Measurements from ENCODE around the gene FBXW4. TPM values are rescaled to one million over a fixed set of nuclear protein-coding genes. Genes with fewer than 3 reads are reported as not detected.

FBXW4 gene
- polyA plus RNA-seq, 2 of the 4 experiments (the other 2 are of a cell fraction) = 24.0 to 41.1 TPM

DNA sequence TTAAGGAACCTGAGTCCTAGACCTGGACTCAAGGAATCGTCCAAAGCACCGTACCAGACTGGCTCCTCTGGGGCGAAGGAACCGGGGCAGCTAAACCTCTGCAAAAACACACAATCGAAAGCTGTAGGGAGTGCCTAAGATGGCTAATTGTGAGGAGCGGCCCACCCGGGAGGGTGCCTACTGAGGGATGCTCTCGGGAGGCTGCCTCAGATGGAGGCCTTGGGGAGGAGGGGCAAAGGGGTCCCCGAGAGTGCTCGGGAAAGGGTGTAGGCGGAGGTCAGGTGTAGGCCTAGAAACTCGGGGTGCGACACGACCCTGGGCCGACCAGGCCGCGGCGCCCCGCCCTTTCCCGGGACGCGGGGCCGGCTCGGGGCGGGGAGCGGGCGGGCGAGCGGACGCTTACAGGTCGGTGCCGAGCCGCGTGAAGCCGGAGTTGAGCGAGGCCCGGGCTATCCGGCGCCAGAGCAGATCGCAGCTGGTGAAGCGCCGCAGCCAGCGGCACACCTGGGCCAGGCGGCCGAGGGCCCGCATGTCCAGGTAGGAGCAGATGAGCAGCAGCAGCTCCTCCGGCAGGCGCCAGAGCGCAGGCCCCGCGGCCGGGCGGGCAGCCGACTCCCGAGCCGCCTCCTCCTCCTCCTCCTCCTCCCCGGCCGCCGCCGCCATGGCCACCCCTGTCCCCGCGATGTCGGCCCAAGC is 844 bp downstream of the FBXW4 start (continued):
- TF ChIP-seq, protein P1, sequence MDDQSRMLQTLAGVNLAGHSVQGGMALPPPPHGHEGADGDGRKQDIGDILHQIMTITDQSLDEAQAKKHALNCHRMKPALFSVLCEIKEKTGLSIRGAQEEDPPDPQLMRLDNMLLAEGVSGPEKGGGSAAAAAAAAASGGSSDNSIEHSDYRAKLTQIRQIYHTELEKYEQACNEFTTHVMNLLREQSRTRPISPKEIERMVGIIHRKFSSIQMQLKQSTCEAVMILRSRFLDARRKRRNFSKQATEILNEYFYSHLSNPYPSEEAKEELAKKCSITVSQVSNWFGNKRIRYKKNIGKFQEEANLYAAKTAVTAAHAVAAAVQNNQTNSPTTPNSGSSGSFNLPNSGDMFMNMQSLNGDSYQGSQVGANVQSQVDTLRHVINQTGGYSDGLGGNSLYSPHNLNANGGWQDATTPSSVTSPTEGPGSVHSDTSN (IDR thresholded peaks at IDR 0.05) = 0 out of 2 replicates have a peak, but pooled peaks have one; percentile 58
- TF ChIP-seq, protein P2, sequence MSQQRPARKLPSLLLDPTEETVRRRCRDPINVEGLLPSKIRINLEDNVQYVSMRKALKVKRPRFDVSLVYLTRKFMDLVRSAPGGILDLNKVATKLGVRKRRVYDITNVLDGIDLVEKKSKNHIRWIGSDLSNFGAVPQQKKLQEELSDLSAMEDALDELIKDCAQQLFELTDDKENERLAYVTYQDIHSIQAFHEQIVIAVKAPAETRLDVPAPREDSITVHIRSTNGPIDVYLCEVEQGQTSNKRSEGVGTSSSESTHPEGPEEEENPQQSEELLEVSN (IDR thresholded peaks at IDR 0.05; ENCODE audit: borderline replicate concordance, low read depth) = peak; percentile 60
- TF ChIP-seq MAX (IDR thresholded peaks at IDR 0.05) (peak; percentile 71), CHD4 (IDR thresholded peaks at IDR 0.05; ENCODE audit: borderline replicate concordance) (no peak), HOXB13 (CRISPR knock-in tag; IDR thresholded peaks at IDR 0.05; ENCODE audit: low read depth) (0 out of 2 replicates have a peak, but pooled peaks have one; percentile 27), TFCP2L1 (CRISPR knock-in tag; IDR thresholded peaks at IDR 0.05) (peak; percentile 77; the same call in 1 of the 2 replicates)

DNA sequence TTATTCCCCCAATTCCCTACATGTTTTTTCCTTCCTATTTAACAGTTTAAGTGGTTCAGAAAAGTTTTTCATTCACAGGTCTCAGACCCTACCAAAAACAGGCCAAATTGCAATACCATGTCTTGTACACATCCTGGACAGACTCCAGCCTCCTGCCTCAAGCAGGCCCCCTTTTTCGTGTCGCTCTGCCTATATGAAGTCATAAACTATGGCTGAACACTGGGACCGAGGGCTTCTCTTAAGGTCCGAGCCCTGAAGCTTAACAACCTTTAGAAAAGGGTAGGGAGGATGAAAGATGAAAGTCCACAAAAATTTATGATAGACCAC is 1.4 kb downstream of the FBXW4 start:
- Histone ChIP-seq H3K4me3 (peak overlapping the region; percentile 90), H3K4me2 (peak overlapping the region; percentile 71), H3K9me3 (no peaks in the 10 kb centered on the region), H3K27ac (peak overlapping the region; percentile 95 to 99), H3K4me1 (peaks cover 16% of the 10 kb centered on the region; the same call in 2 of the 3 replicates)
- ChIA-PET POLR2A (interaction anchor here (0.6 to 1.5 kb wide), 2 partner anchors 11 to 36 kb away, joined by 4 to 5 read pairs; no protein-coding TSS in a partner anchor), CTCF (interaction anchor here (0.5 to 1.6 kb wide), 3 partner anchors 13 to 610 kb away, joined by 3 to 5 read pairs (median 3); no protein-coding TSS in a partner anchor)
- TF ChIP-seq HOXA7 (CRISPR knock-in tag; IDR thresholded peaks at IDR 0.05) (no peak), ATOH8 (CRISPR knock-in tag; IDR thresholded peaks at IDR 0.05; ENCODE audit: low read depth) (no peak), MAFK (IDR thresholded peaks at IDR 0.05; ENCODE audit: partially characterized antibody) (no peak), CEBPB (IDR thresholded peaks at IDR 0.05) (no peak), JUN (IDR thresholded peaks at IDR 0.05) (no peak), SMC3 (IDR thresholded peaks at IDR 0.05) (no peak), POLR2AphosphoS2 (conservative IDR thresholded peaks at IDR 0.05; ENCODE audit: low read length) (no peak), FOXS1 (CRISPR knock-in tag; IDR thresholded peaks at IDR 0.05) (no peak), ZNF302 (CRISPR knock-in tag; IDR thresholded peaks at IDR 0.05) (no peak), RFX5 (IDR thresholded peaks at IDR 0.05) (no peak), TP53 (CRISPR knock-in tag; IDR thresholded peaks at IDR 0.05) (no peak)
- WGBS (ENCODE audit: missing lambda C conversion rate) = 6% methylated on average over 4 of the region's 4 CpGs
- FAIRE-seq (no peak), ATAC-seq (peak; percentile 40 to 66), DNase-seq (ENCODE audit: low read depth in 1 of 2, low spot score in 1 of 2) (peak; percentile 47 to 61)

GRCh38 chr10:101691081-101691480 is 3.9 kb downstream of the FBXW4 start:
- ChIA-PET POLR2A (no interaction called here), CTCF (no interaction called here)
- WGBS (ENCODE audit: missing lambda C conversion rate) = 83% methylated on average over 7 of the region's 7 CpGs
- no peaks in the 10 kb centered on the region for H3K9me3 ChIP-seq
- ATAC-seq (no peak), DNase-seq (ENCODE audit: low read depth in 1 of 2, low spot score in 1 of 2) (no peak), FAIRE-seq (no peak)
- no peak for TF ChIP-seq ZNF302 (CRISPR knock-in tag; IDR thresholded peaks at IDR 0.05)
- TF ChIP-seq KDM5A (IDR thresholded peaks at IDR 0.05) = no peak
- TF ChIP-seq CBX8 (IDR thresholded peaks at IDR 0.05) = no peak
- peaks cover 22% of the 10 kb centered on the region; the same call in 2 of the 3 replicates for H3K4me1 ChIP-seq
- no peak overlapping the region for H3K4me2 ChIP-seq
- no peak overlapping the region for H3K4me3 ChIP-seq
- H3K27ac ChIP-seq = no peak overlapping the region

GRCh38 chr10:101690461-101690860 is 4.5 kb downstream of the FBXW4 start:
- 94% methylated on average over 7 of the region's 7 CpGs for WGBS (ENCODE audit: missing lambda C conversion rate)
- CTCF ChIA-PET = interaction anchor here (0.6 to 1.1 kb wide), 4 partner anchors 12 to 91 kb away, joined by 3 to 4 read pairs (median 3); no protein-coding TSS in a partner anchor
- ATAC-seq (no peak), DNase-seq (ENCODE audit: low read depth in 1 of 2, low spot score in 1 of 2) (no peak), FAIRE-seq (no peak)
- no peaks in the 10 kb centered on the region for H3K9me3 ChIP-seq
- TF ChIP-seq NFE2L2 (conservative IDR thresholded peaks at IDR 0.05; ENCODE audit: low read length) (no peak), FOXS1 (CRISPR knock-in tag; IDR thresholded peaks at IDR 0.05) (no peak), RAD21 (conservative IDR thresholded peaks at IDR 0.05 in 1 of 2, IDR thresholded peaks at IDR 0.05 in 1 of 2) (no peak), SREBF2 (IDR thresholded peaks at IDR 0.05) (no peak), ESRRA (IDR thresholded peaks at IDR 0.05; ENCODE audit: borderline replicate concordance, low read length) (no peak)
- TF ChIP-seq, protein P3, sequence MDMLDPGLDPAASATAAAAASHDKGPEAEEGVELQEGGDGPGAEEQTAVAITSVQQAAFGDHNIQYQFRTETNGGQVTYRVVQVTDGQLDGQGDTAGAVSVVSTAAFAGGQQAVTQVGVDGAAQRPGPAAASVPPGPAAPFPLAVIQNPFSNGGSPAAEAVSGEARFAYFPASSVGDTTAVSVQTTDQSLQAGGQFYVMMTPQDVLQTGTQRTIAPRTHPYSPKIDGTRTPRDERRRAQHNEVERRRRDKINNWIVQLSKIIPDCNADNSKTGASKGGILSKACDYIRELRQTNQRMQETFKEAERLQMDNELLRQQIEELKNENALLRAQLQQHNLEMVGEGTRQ (IDR thresholded peaks at IDR 0.05) = no peak
- TF ChIP-seq, protein P4, sequence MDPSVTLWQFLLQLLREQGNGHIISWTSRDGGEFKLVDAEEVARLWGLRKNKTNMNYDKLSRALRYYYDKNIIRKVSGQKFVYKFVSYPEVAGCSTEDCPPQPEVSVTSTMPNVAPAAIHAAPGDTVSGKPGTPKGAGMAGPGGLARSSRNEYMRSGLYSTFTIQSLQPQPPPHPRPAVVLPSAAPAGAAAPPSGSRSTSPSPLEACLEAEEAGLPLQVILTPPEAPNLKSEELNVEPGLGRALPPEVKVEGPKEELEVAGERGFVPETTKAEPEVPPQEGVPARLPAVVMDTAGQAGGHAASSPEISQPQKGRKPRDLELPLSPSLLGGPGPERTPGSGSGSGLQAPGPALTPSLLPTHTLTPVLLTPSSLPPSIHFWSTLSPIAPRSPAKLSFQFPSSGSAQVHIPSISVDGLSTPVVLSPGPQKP (IDR thresholded peaks at IDR 0.05; ENCODE audit: low read depth, low read length) = no peak
- no peak overlapping the region for H3K4me3 ChIP-seq
- H3K4me1 ChIP-seq = peaks cover 19% of the 10 kb centered on the region; the same call in 2 of the 3 replicates
- no peak overlapping the region for H3K27ac ChIP-seq
- POLR2A ChIA-PET = no interaction called here
- no peak overlapping the region for H3K4me2 ChIP-seq
